Measurements from ENCODE around the gene EPHX1.

- TF ChIP-seq TEAD4 (IDR thresholded peaks at IDR 0.05) (no peak), TAF1 (IDR thresholded peaks at IDR 0.05; ENCODE audit: low read depth) (no peak), EP300 (IDR thresholded peaks at IDR 0.05; ENCODE audit: borderline replicate concordance) (no peak), CEBPB (IDR thresholded peaks at IDR 0.05) (no peak), MAX (IDR thresholded peaks at IDR 0.05) (no peak), CREB1 (IDR thresholded peaks at IDR 0.05; ENCODE audit: low read depth) (no peak), EGR1 (IDR thresholded peaks at IDR 0.05) (no peak)
- TF ChIP-seq, protein P1, sequence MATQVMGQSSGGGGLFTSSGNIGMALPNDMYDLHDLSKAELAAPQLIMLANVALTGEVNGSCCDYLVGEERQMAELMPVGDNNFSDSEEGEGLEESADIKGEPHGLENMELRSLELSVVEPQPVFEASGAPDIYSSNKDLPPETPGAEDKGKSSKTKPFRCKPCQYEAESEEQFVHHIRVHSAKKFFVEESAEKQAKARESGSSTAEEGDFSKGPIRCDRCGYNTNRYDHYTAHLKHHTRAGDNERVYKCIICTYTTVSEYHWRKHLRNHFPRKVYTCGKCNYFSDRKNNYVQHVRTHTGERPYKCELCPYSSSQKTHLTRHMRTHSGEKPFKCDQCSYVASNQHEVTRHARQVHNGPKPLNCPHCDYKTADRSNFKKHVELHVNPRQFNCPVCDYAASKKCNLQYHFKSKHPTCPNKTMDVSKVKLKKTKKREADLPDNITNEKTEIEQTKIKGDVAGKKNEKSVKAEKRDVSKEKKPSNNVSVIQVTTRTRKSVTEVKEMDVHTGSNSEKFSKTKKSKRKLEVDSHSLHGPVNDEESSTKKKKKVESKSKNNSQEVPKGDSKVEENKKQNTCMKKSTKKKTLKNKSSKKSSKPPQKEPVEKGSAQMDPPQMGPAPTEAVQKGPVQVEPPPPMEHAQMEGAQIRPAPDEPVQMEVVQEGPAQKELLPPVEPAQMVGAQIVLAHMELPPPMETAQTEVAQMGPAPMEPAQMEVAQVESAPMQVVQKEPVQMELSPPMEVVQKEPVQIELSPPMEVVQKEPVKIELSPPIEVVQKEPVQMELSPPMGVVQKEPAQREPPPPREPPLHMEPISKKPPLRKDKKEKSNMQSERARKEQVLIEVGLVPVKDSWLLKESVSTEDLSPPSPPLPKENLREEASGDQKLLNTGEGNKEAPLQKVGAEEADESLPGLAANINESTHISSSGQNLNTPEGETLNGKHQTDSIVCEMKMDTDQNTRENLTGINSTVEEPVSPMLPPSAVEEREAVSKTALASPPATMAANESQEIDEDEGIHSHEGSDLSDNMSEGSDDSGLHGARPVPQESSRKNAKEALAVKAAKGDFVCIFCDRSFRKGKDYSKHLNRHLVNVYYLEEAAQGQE (IDR thresholded peaks at IDR 0.05; ENCODE audit: low read depth): no peak
- TF ChIP-seq, protein P2, sequence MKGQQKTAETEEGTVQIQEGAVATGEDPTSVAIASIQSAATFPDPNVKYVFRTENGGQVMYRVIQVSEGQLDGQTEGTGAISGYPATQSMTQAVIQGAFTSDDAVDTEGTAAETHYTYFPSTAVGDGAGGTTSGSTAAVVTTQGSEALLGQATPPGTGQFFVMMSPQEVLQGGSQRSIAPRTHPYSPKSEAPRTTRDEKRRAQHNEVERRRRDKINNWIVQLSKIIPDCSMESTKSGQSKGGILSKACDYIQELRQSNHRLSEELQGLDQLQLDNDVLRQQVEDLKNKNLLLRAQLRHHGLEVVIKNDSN (IDR thresholded peaks at IDR 0.05): no peak
These were observed 1.9 kb downstream of the EPHX1 start for GRCh38 chr1:225811622-225812487.
